HepG2 (cell line): ENCODE measurements around the gene MIB2. TPM values are rescaled to one million over a fixed set of nuclear protein-coding genes. Genes with fewer than 3 reads are reported as not detected.

Experiments
- ATAC-seq: fragments of 200-7000 bp; cut with Tn5 transposase; 3 replicates; pipeline ENCODE4 v1.9.1; 2020; ENCODE audit warnings: mild to moderate bottlenecking, moderate library complexity
- BruUV-seq: library from RNA; stranded (reverse); fragments of 400-500 nt; replicated peaks from 2 replicates; lab custom pipeline; 2021; lab: Mats Ljungman, UMichigan
- CTCF ChIA-PET: fragments of 300-600 bp; formaldehyde crosslinking; extraction: SDS; loops from one replicate; lab custom pipeline; 2021; ENCODE audit warnings: low total read pairs, inconsistent platforms, low intra/inter-chr PET ratio; lab: Yijun Ruan, JAX
- POLR2A ChIA-PET: fragments of 350-600 bp; sonication (Branson Sonifier 250); formaldehyde crosslinking; loops from one replicate; lab custom pipeline; 2020; ENCODE audit warnings: antibody characterized with exemption, inconsistent platforms; lab: Yijun Ruan, JAX
- DNase-seq: peaks from one replicate; pipeline ENCODE4 v3.0.0-alpha.2; 2015; ENCODE audit warnings: low spot score
- FAIRE-seq: peaks from 3 replicates; lab custom pipeline; 2011; peaks lifted over from hg19 to GRCh38; lab: Jason Lieb, UNC
- H2AFZ ChIP-seq: one replicate; pipeline ENCODE4 v1.6.1; 2011; ENCODE audit warnings: low read length, inconsistent platforms
- H3K27ac ChIP-seq: fragments of 300-600 bp; 3 replicates; pipeline ENCODE4 v1.8.0; 2011; ENCODE audit warnings: mixed run types, mild to moderate bottlenecking, mixed read lengths, low read length, inconsistent platforms; ENCODE audit not compliant: insufficient read depth; ENCODE audit errors: extremely low read length
- H3K27me3 ChIP-seq, 2 experiments: fragments of 200-600 bp in 1 of 2; 2 replicates in 1 of 2; 3 replicates in 1 of 2; pipeline versions ENCODE4 v1.6.0 to v1.8.0; 2011; ENCODE audit warnings: low read length in 2 of 2, mild to moderate bottlenecking in 2 of 2, moderate library complexity in 2 of 2, inconsistent platforms in 1 of 2; ENCODE audit not compliant: insufficient read depth in 2 of 2, control insufficient read depth in 1 of 2
- H3K36me3 ChIP-seq, 2 experiments: fragments of 200-600 bp in 1 of 2; replicated peaks in 1 of 2; 2 replicates in 1 of 2; 3 replicates in 1 of 2; pipeline versions ENCODE4 v1.5.1 to v1.8.0; 2011; ENCODE audit warnings: low read length in 2 of 2, inconsistent platforms in 1 of 2; ENCODE audit not compliant: insufficient read depth in 2 of 2, control insufficient read depth in 1 of 2
- H3K4me1 ChIP-seq: 2 replicates; pipeline ENCODE4 v1.5.1; 2012; ENCODE audit warnings: low read length, inconsistent platforms; ENCODE audit not compliant: insufficient read depth
- H3K4me2 ChIP-seq: 2 replicates; pipeline ENCODE4 v1.6.0; 2011; ENCODE audit warnings: low read depth, low read length, inconsistent platforms
- H3K4me3 ChIP-seq, 3 experiments: fragments of 200-600 bp in 1 of 3; sonication (generic), shearing (Covaris generic) in 1 of 3; replicated peaks in 1 of 3; 2 replicates each; pipeline ENCODE4 v1.5.1; 2011 to 2016; ENCODE audit warnings: low read length in 3 of 3, inconsistent platforms in 2 of 3, low read depth in 2 of 3, mild to moderate bottlenecking in 2 of 3, control low read depth in 1 of 3, mixed read lengths in 1 of 3; ENCODE audit not compliant: insufficient read depth in 1 of 3
- H3K79me2 ChIP-seq: one replicate; pipeline ENCODE4 v1.6.1; 2011; ENCODE audit warnings: low read length, inconsistent platforms; ENCODE audit not compliant: insufficient read depth
- H3K9ac ChIP-seq: 2 replicates; pipeline ENCODE4 v1.6.0; 2011; ENCODE audit warnings: mild to moderate bottlenecking, low read depth, low read length, inconsistent platforms; ENCODE audit not compliant: insufficient read depth
- H3K9me3 ChIP-seq: 2 replicates; pipeline ENCODE4 v1.5.1; 2012; ENCODE audit warnings: mild to moderate bottlenecking, low read length
- H4K20me1 ChIP-seq: 2 replicates; pipeline ENCODE4 v1.6.0; 2011; ENCODE audit warnings: inconsistent platforms, mild to moderate bottlenecking, low read length, moderate library complexity; ENCODE audit not compliant: insufficient read depth
- CHCHD3 ChIP-seq: sonication (generic); formaldehyde crosslinking; IDR thresholded peaks from 2 replicates; pipeline ENCODE4 v1.8.0; 2022; ENCODE audit warnings: mild to moderate bottlenecking, missing genetic modification reagents, moderate library complexity
- FOXO4 ChIP-seq: sonication (generic); formaldehyde crosslinking; conservative IDR thresholded peaks from 2 replicates; pipeline ENCODE4 v1.8.1; 2023; ENCODE audit warnings: missing genetic modification reagents
- GABPA ChIP-seq, 2 experiments: IDR thresholded peaks; 2 replicates each; pipeline ENCODE4 v1.6.1; 2011 to 2016; ENCODE audit warnings: low read depth in 2 of 2, low read length in 1 of 2, missing biosample characterization in 1 of 2, missing genetic modification characterization in 1 of 2
- GMEB1 ChIP-seq: sonication (generic); formaldehyde crosslinking; IDR thresholded peaks from 2 replicates; pipeline ENCODE4 v1.5.1; 2020; ENCODE audit warnings: missing genetic modification reagents, mild to moderate bottlenecking, borderline replicate concordance
- NFKBIZ ChIP-seq: IDR thresholded peaks from 2 replicates; pipeline ENCODE4 v1.6.1; 2018; ENCODE audit warnings: missing genetic modification reagents, missing compliant biosample characterization
- PRDM10 ChIP-seq: sonication (generic); formaldehyde crosslinking; IDR thresholded peaks from 2 replicates; pipeline ENCODE4 v1.4.0; 2020; ENCODE audit warnings: low read depth, missing genetic modification reagents
- SAP130 ChIP-seq: IDR thresholded peaks from 2 replicates; pipeline ENCODE4 v1.6.1; 2016; ENCODE audit warnings: low read depth
- SIN3A ChIP-seq: IDR thresholded peaks from 2 replicates; pipeline ENCODE4 v1.6.1; 2011; ENCODE audit warnings: low read depth, mild to moderate bottlenecking, control low read depth, low read length, borderline replicate concordance
- ZNF20 ChIP-seq: sonication (generic); formaldehyde crosslinking; IDR thresholded peaks from 2 replicates; pipeline ENCODE4 v1.4.0; 2020; ENCODE audit warnings: mild to moderate bottlenecking, moderate library complexity, missing genetic modification reagents
- ZNF326 ChIP-seq: sonication (generic); formaldehyde crosslinking; IDR thresholded peaks from 2 replicates; pipeline ENCODE4 v1.4.0; 2020; ENCODE audit warnings: missing genetic modification reagents, borderline replicate concordance
- ZNF343 ChIP-seq: sonication (generic); formaldehyde crosslinking; IDR thresholded peaks from 2 replicates; pipeline ENCODE4 v1.4.0; 2020; ENCODE audit warnings: mild to moderate bottlenecking, missing genetic modification reagents
- ZNF589 ChIP-seq: sonication (generic); formaldehyde crosslinking; conservative IDR thresholded peaks from 2 replicates; pipeline ENCODE4 v1.8.0; 2022; ENCODE audit warnings: mild to moderate bottlenecking, moderate library complexity, missing genetic modification reagents
- ZNF839 ChIP-seq: sonication (generic); formaldehyde crosslinking; IDR thresholded peaks from 2 replicates; pipeline ENCODE4 v1.4.0; 2020; ENCODE audit warnings: missing genetic modification reagents, mild to moderate bottlenecking, borderline replicate concordance
- WGBS: methylation state at CpG from one replicate; pipeline ENCODE4 v1.1.6; 2017; ENCODE audit warnings: low lambda C conversion rate; 5-methylcytosine and 5-hydroxymethylcytosine counted together
- in situ Hi-C: cut with HindIII; loops from 2 replicates; pipeline ENCODE4 v1.10.0; 2017; ENCODE audit warnings: low pct_unique_long_range_greater_than_20kb; ENCODE audit not compliant: extremely low pct_ligation_motif_present
- intact Hi-C: fragments of 100-400 bp; cut with micrococcal nuclease; formaldehyde crosslinking; loops from one replicate; pipeline ENCODE4 v1.10.0; 2022; ENCODE audit not compliant: unreplicated experiment
- polyA plus RNA-seq, 8 experiments: library from polyadenylated mRNA; depleted of rRNA in 3 of 8; stranded (reverse) in 7 of 8; unstranded in 1 of 8; fragments of >200 nt; fragmentation: Illumina TruSeq in 4 of 8; extraction: Trizol in 4 of 8; gene quantifications; 2 replicates each; pipeline versions ENCODE4 v1.2.1 to v1.2.3, GENCODE V29; 2011 to 2016; ENCODE audit warnings: low read depth in 4 of 8, missing spikeins in 1 of 8, mixed read lengths in 1 of 8; ENCODE audit not compliant: insufficient read depth in 1 of 8
- total RNA-seq, 5 experiments: library from RNA; depleted of rRNA; stranded (reverse); fragments of >200 nt; fragmentation: Illumina TruSeq; extraction: Trizol; gene quantifications; 2 replicates each; pipeline ENCODE4 v1.2.3, GENCODE V29; 2016; ENCODE audit warnings: low read depth in 1 of 5
- TF ChIP-seq, protein P1 (sequence below): sonication (generic); formaldehyde crosslinking; IDR thresholded peaks from 2 replicates; pipeline ENCODE4 v1.5.0; 2020; ENCODE audit warnings: missing genetic modification reagents

Gene MIB2
- total and polyA plus RNA-seq, 2 of the 13 experiments (the other 11 are each of a cell fraction or from before 2014, with no cell fraction given) = 19.9 to 30.4 TPM

- BruUV-seq = no TSS peak
- Histone ChIP-seq H3K27me3 (no peaks in the 10 kb centered on the region; a peak in 1 of 5 replicates), H3K79me2 (peaks cover 15% of the 10 kb centered on the region), H3K9me3 (no peaks in the 10 kb centered on the region), H4K20me1 (peaks cover 6% of the 10 kb centered on the region; the same call in 1 of the 2 replicates), H3K9ac (no peak overlapping the region), H3K4me1 (peaks cover 13% of the 10 kb centered on the region), H3K27ac (no peak overlapping the region)
- DNase-seq = no peak
- intact Hi-C loops = no loop called here
- TF ChIP-seq FOXO4 (CRISPR knock-in tag) (no peak), CHCHD3 (CRISPR knock-in tag) (no peak), ZNF326 (CRISPR knock-in tag) (no peak), ZNF839 (CRISPR knock-in tag) (no peak), ZNF589 (no peak), GMEB1 (no peak), GABPA (IDR thresholded peaks at IDR 0.05; ENCODE audit: low read depth, low read length) (no peak), GABPA (CRISPR knock-in tag; IDR thresholded peaks at IDR 0.05; ENCODE audit: low read depth) (no peak), ZNF343 (no peak), SIN3A (no peak), PRDM10 (no peak), ZNF20 (CRISPR knock-in tag) (no peak), SAP130 (CRISPR knock-in tag) (no peak), NFKBIZ (no peak)
- TF ChIP-seq, protein P1, sequence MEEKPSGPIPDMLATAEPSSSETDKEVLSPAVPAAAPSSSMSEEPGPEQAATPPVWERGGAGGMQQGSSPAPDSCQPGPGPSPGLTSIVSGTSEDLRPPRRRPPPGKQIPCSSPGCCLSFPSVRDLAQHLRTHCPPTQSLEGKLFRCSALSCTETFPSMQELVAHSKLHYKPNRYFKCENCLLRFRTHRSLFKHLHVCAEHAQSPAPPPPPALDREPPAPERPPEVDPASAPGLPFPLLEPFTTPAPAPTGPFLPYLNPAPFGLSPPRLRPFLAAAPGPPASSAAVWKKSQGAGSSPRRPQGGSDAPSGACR (CRISPR knock-in tag) = no peak
- TF ChIP-seq, all 625 proteins: peak for 0
- Histone ChIP-seq H3K4me2 (no peak overlapping the region), H3K36me3 (peaks cover 1 to 14% of the 10 kb centered on the region in 2 experiments; a peak in 2 of 5 replicates), H2AFZ (no peak overlapping the region), H3K4me3 (no peak overlapping the region)
- no peak for ATAC-seq
- in situ Hi-C loops = no loop called here
- POLR2A ChIA-PET = no interaction called here
- CTCF ChIA-PET = no interaction called here
- no peak for FAIRE-seq
- 95% methylated on average over 11 of the region's 16 CpGs for WGBS
Observed at GRCh38 chr1:1620433-1621139, 5.3 kb downstream of the MIB2 start.
